DOHH2 (cell line): ENCODE measurements around the gene TOR4A.

Experiments used
- H3F3A ChIP-seq: fragments of 200-600 bp; sonication (generic), shearing (Covaris generic); 2 replicates; pipeline ENCODE4 v1.6.0; 2016; ENCODE audit warnings: antibody characterized with exemption, mild to moderate bottlenecking; ENCODE audit not compliant: control insufficient read depth, insufficient read depth
- H3K27ac ChIP-seq: fragments of 200-600 bp; sonication (generic); 2 replicates; pipeline ENCODE4 v1.5.1; 2014; ENCODE audit warnings: low read depth, mild to moderate bottlenecking, low read length, moderate library complexity
- H3K27me3 ChIP-seq: fragments of 200-600 bp; sonication (generic); 2 replicates; pipeline ENCODE4 v1.6.1; 2014; ENCODE audit warnings: mild to moderate bottlenecking, low read length, mixed read lengths; ENCODE audit not compliant: control insufficient read depth
- H3K36me3 ChIP-seq: fragments of 200-600 bp; sonication (generic); 2 replicates; pipeline ENCODE4 v1.6.1; 2014; ENCODE audit warnings: mild to moderate bottlenecking, low read length, moderate library complexity, mixed read lengths; ENCODE audit not compliant: control insufficient read depth
- H3K4me1 ChIP-seq: fragments of 200-600 bp; sonication (generic); 2 replicates; pipeline ENCODE4 v1.6.1; 2014; ENCODE audit warnings: mild to moderate bottlenecking, low read length, mixed read lengths; ENCODE audit not compliant: control insufficient read depth
- H3K4me2 ChIP-seq: fragments of 200-600 bp; sonication (generic); 2 replicates; pipeline ENCODE4 v1.6.0; 2014; ENCODE audit warnings: mild to moderate bottlenecking, low read length, moderate library complexity
- H3K4me3 ChIP-seq: fragments of 200-600 bp; sonication (generic); 2 replicates; pipeline ENCODE4 v1.5.1; 2014; ENCODE audit warnings: mild to moderate bottlenecking, low read length, mixed read lengths
- H3K79me2 ChIP-seq: fragments of 200-600 bp; sonication (generic); 2 replicates; pipeline ENCODE4 v1.6.1; 2014; ENCODE audit warnings: mild to moderate bottlenecking, low read length, mixed read lengths; ENCODE audit not compliant: control insufficient read depth
- H3K9me2 ChIP-seq: fragments of 200-600 bp; sonication (generic); replicated peaks from 2 replicates; pipeline ENCODE4 v1.6.1; 2014; ENCODE audit warnings: mild to moderate bottlenecking, low read length, mixed read lengths; ENCODE audit not compliant: control insufficient read depth
- H3K9me3 ChIP-seq: fragments of 200-600 bp; sonication (generic); 2 replicates; pipeline ENCODE4 v1.6.1; 2014; ENCODE audit warnings: antibody characterized with exemption, low read length, mixed read lengths; ENCODE audit not compliant: control insufficient read depth, insufficient read depth
- H4K20me1 ChIP-seq: fragments of 200-600 bp; sonication (generic); 2 replicates; pipeline ENCODE4 v1.6.0; 2014; ENCODE audit warnings: low read depth, mild to moderate bottlenecking, antibody characterized with exemption, low read length, moderate library complexity; ENCODE audit not compliant: control insufficient read depth, insufficient read depth
- CTCF ChIP-seq: fragments of 200-600 bp; sonication (generic); IDR thresholded peaks from one replicate; pipeline ENCODE4 v1.5.1; 2014; ENCODE audit warnings: antibody characterized with exemption, mild to moderate bottlenecking, low read depth, low read length; ENCODE audit not compliant: poor library complexity, severe bottlenecking
- EZH2phosphoT487 ChIP-seq: fragments of 200-600 bp; sonication (generic); IDR thresholded peaks from 2 replicates; pipeline ENCODE4 v1.6.1; 2017; ENCODE audit warnings: borderline replicate concordance, mild to moderate bottlenecking, antibody characterized with exemption, low read length, moderate library complexity, mixed read lengths

Gene TOR4A

GRCh38 chr9:137243626-137244485 is 33.7 kb upstream of the TOR4A start:
- Histone ChIP-seq H3K4me1 (peaks cover 40% of the 10 kb centered on the region), H3F3A (peaks cover 12% of the 10 kb centered on the region), H3K27ac (no peak overlapping the region), H3K36me3 (peaks cover 28% of the 10 kb centered on the region), H3K4me2 (peak overlapping the region; percentile 82), H3K4me3 (peak overlapping the region; percentile 10; the same call in 1 of the 2 replicates), H3K79me2 (peaks cover 32% of the 10 kb centered on the region), H3K9me3 (no peaks in the 10 kb centered on the region), H3K27me3 (no peaks in the 10 kb centered on the region), H4K20me1 (peaks cover 21% of the 10 kb centered on the region), H3K9me2 (no peaks in the 10 kb centered on the region)
- no peak for TF ChIP-seq CTCF
- TF ChIP-seq EZH2phosphoT487, result no peak

- Histone ChIP-seq H3K27me3 (no peaks in the 10 kb centered on the region), H4K20me1 (peaks cover 21% of the 10 kb centered on the region), H3K36me3 (peaks cover 26% of the 10 kb centered on the region), H3F3A (peaks cover 12% of the 10 kb centered on the region), H3K4me2 (no peak overlapping the region), H3K27ac (no peak overlapping the region), H3K4me1 (peaks cover 36% of the 10 kb centered on the region), H3K4me3 (no peak overlapping the region), H3K9me3 (no peaks in the 10 kb centered on the region), H3K9me2 (no peaks in the 10 kb centered on the region), H3K79me2 (peaks cover 23% of the 10 kb centered on the region)
- no peak for TF ChIP-seq CTCF
- TF ChIP-seq EZH2phosphoT487, result no peak
Measured at GRCh38 chr9:137244486-137245449, 32.8 kb upstream of the TOR4A start.

- H3K27ac ChIP-seq, result no peak overlapping the region
- H3K79me2 ChIP-seq, result peaks cover 19% of the 10 kb centered on the region
- no peaks in the 10 kb centered on the region for H3K9me3 ChIP-seq
- H3K36me3 ChIP-seq, result peaks cover 26% of the 10 kb centered on the region
- peaks cover 21% of the 10 kb centered on the region for H4K20me1 ChIP-seq
- no peaks in the 10 kb centered on the region for H3K9me2 ChIP-seq
- H3K4me3 ChIP-seq, result no peak overlapping the region
- peaks cover 36% of the 10 kb centered on the region for H3K4me1 ChIP-seq
- no peak overlapping the region for H3K4me2 ChIP-seq
- TF ChIP-seq CTCF (no peak), EZH2phosphoT487 (no peak)
- no peaks in the 10 kb centered on the region for H3K27me3 ChIP-seq
- peaks cover 12% of the 10 kb centered on the region for H3F3A ChIP-seq
Measured at GRCh38 chr9:137245450-137246421, 31.8 kb upstream of the TOR4A start.
